Neural cell (in vitro differentiated cells): ENCODE measurements around the gene OR51S1.

ENCODE experiments used
- CTCF ChIP-seq: fragments of 450-650 bp; IDR thresholded peaks from 2 replicates; pipeline ENCODE4 v1.5.1; 2014; ENCODE audit warnings: antibody characterized with exemption, mild to moderate bottlenecking, moderate library complexity; ENCODE audit not compliant: poor library complexity, severe bottlenecking
- EZH2 ChIP-seq: fragments of 200-600, 300-800 bp; shearing (Covaris generic), sonication (generic); IDR thresholded peaks from 2 replicates; pipeline ENCODE4 v1.6.1; 2014; ENCODE audit warnings: antibody characterized with exemption, low read length, borderline replicate concordance, mild to moderate bottlenecking; ENCODE audit not compliant: insufficient read depth, poor library complexity, severe bottlenecking

- TF ChIP-seq CTCF (no peak), EZH2 (no peak)
Measured at GRCh38 chr11:4821021-4821420, 28.0 kb downstream of the OR51S1 start, which contains the start of gene OR51F2.
